Fibroblast of mammary gland (primary cell): Measurements from ENCODE around the gene EHD1.
"Not testable (repeated sequence)": the region's sequence is repeated elsewhere in the genome, so short reads cannot be mapped to it uniquely, and the experiment has no call there.

Experiments used
- DNase-seq: peaks from one replicate; pipeline ENCODE4 v3.0.0-alpha.2; 2010; ENCODE audit warnings: low read depth
- H3K4me3 ChIP-seq: 2 replicates; pipeline ENCODE4 v1.5.1; 2011; ENCODE audit warnings: low read depth, mild to moderate bottlenecking, low read length, moderate library complexity; ENCODE audit not compliant: control insufficient read depth
- CTCF ChIP-seq: conservative IDR thresholded peaks from 2 replicates; pipeline ENCODE4 v1.5.1; 2011; ENCODE audit warnings: low read depth, low read length, inconsistent platforms; ENCODE audit not compliant: control insufficient read depth, insufficient read depth

EHD1 gene

GRCh38 chr11:64848214-64848825 is 30.1 kb downstream of the EHD1 start:
- no peak overlapping the region for H3K4me3 ChIP-seq
- no peak for TF ChIP-seq CTCF

GRCh38 chr11:64846998-64847666 is 31.3 kb downstream of the EHD1 start:
- DNase-seq: peak; percentile 84
- TF ChIP-seq CTCF: peak; percentile 84
- no peak overlapping the region for H3K4me3 ChIP-seq

More at GRCh38 chr11:64848214-64848825, 30.1 kb downstream of the EHD1 start:
- no peak for DNase-seq

GRCh38 chr11:64845776-64846129 is 32.7 kb downstream of the EHD1 start:
- DNase-seq, H3K4me3 ChIP-seq: not testable (repeated sequence)

GRCh38 chr11:64845129-64845775 is 33.2 kb downstream of the EHD1 start:
- TF ChIP-seq CTCF: no peak
- DNase-seq: no peak
- H3K4me3 ChIP-seq: no peak overlapping the region

- DNase-seq: peak; percentile 49
- no peak within 1 kb of the TSS for H3K4me3 ChIP-seq
- TF ChIP-seq CTCF: peak; percentile 35
Observed at GRCh38 chr11:64844330-64845128, 33.9 kb downstream of the EHD1 start, which contains the start of gene CDC42BPG. Gene CDC42BPG, minus strand, starts transcription at chr11:64844653. Its CDS starts 84 bp downstream, at chr11:64844569.

- TF ChIP-seq CTCF: no peak
- H3K4me3 ChIP-seq: no peak overlapping the region
- DNase-seq: no peak
Observed at GRCh38 chr11:64843686-64844329, 34.6 kb downstream of the EHD1 start.
